ENCODE results near the gene CCNI. TPM values are rescaled to one million over a fixed set of nuclear protein-coding genes. Genes with fewer than 3 reads are reported as not detected.

The CCNI gene
- total RNA-seq, 4 donors from 2014 or later, result 234 to 328 (median 298) TPM

- no peak for TF ChIP-seq CTCF (IDR thresholded peaks at IDR 0.05; ENCODE audit: low read depth)
These were observed 66.2 kb downstream of the CCNI start for GRCh38 chr4:77009511-77010115.

- TF ChIP-seq CTCF (IDR thresholded peaks at IDR 0.05; ENCODE audit: low read depth), result no peak
These were observed 68.2 kb downstream of the CCNI start for GRCh38 chr4:77007358-77008230.

- no peak for TF ChIP-seq CTCF (IDR thresholded peaks at IDR 0.05; ENCODE audit: low read depth)
These were observed 68.9 kb downstream of the CCNI start for GRCh38 chr4:77006753-77007353.

GRCh38 chr4:77003400-77003799 is 72.4 kb downstream of the CCNI start:
- no peak for TF ChIP-seq CTCF (IDR thresholded peaks at IDR 0.05; ENCODE audit: low read depth)

- TF ChIP-seq CTCF (IDR thresholded peaks at IDR 0.05; ENCODE audit: low read depth), result no peak
These were observed 73.3 kb downstream of the CCNI start for GRCh38 chr4:77002321-77003107.

- TF ChIP-seq CTCF (IDR thresholded peaks at IDR 0.05; ENCODE audit: low read depth), result no peak
These were observed 73.9 kb downstream of the CCNI start for GRCh38 chr4:77001907-77002306.
